ENCODE results near the gene BIRC7.

BIRC7 gene

GRCh38 chr20:63274381-63275228 is 38.9 kb downstream of the BIRC7 start:
- no peak for DNase-seq (ENCODE audit: low read depth)
- TF ChIP-seq, protein P1, sequence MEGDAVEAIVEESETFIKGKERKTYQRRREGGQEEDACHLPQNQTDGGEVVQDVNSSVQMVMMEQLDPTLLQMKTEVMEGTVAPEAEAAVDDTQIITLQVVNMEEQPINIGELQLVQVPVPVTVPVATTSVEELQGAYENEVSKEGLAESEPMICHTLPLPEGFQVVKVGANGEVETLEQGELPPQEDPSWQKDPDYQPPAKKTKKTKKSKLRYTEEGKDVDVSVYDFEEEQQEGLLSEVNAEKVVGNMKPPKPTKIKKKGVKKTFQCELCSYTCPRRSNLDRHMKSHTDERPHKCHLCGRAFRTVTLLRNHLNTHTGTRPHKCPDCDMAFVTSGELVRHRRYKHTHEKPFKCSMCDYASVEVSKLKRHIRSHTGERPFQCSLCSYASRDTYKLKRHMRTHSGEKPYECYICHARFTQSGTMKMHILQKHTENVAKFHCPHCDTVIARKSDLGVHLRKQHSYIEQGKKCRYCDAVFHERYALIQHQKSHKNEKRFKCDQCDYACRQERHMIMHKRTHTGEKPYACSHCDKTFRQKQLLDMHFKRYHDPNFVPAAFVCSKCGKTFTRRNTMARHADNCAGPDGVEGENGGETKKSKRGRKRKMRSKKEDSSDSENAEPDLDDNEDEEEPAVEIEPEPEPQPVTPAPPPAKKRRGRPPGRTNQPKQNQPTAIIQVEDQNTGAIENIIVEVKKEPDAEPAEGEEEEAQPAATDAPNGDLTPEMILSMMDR (IDR thresholded peaks at IDR 0.05; ENCODE audit: low read length, missing control alignments): no peak
- H3K4me3 ChIP-seq (replicated peaks; ENCODE audit: low read depth, low read length): peak overlapping the region; percentile 91

DNA sequence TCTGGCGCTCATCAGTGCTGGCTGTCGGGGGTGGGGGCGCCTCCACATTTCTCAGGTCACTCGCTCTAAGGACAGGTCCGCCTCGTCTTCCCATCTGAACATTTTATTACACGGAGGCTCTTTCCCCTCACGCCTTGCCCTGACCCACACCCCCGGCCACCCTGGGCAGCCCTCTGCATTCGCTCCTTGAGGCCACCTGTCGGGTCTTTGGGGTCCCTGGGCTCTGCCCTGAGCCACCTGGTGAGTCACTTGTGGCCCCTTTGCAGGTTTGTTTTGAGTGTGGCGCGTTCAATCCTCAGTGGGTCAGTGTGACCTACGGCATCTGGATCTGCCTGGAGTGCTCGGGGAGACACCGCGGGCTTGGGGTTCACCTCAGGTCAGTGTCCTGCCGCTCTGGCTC is 40.1 kb downstream of the BIRC7 start:
- no peak for DNase-seq (ENCODE audit: low read depth)
- TF ChIP-seq, protein P1 (IDR thresholded peaks at IDR 0.05; ENCODE audit: low read length, missing control alignments): no peak
- no peak overlapping the region for H3K4me3 ChIP-seq (replicated peaks; ENCODE audit: low read depth, low read length)

- no peak overlapping the region for H3K4me3 ChIP-seq (replicated peaks; ENCODE audit: low read depth, low read length)
- TF ChIP-seq, protein P1 (IDR thresholded peaks at IDR 0.05; ENCODE audit: low read length, missing control alignments): no peak
- no peak for DNase-seq (ENCODE audit: low read depth)
These were observed 41.3 kb downstream of the BIRC7 start for GRCh38 chr20:63276956-63277355.

GRCh38 chr20:63277466-63278272 is 42.0 kb downstream of the BIRC7 start:
- TF ChIP-seq, protein P1 (IDR thresholded peaks at IDR 0.05; ENCODE audit: low read length, missing control alignments): no peak
- no peak overlapping the region for H3K4me3 ChIP-seq (replicated peaks; ENCODE audit: low read depth, low read length)
- DNase-seq (ENCODE audit: low read depth): no peak

- DNase-seq (ENCODE audit: low read depth): no peak
- no peak overlapping the region for H3K4me3 ChIP-seq (replicated peaks; ENCODE audit: low read depth, low read length)
- TF ChIP-seq, protein P1 (IDR thresholded peaks at IDR 0.05; ENCODE audit: low read length, missing control alignments): no peak
These were observed 43.0 kb downstream of the BIRC7 start for GRCh38 chr20:63278661-63279060.

- no peak overlapping the region for H3K4me3 ChIP-seq (replicated peaks; ENCODE audit: low read depth, low read length)
- TF ChIP-seq, protein P1 (IDR thresholded peaks at IDR 0.05; ENCODE audit: low read length, missing control alignments): no peak
- no peak for DNase-seq (ENCODE audit: low read depth)
These were observed 44.2 kb downstream of the BIRC7 start for GRCh38 chr20:63279931-63280330.
